B cell (primary cell): ENCODE results near the gene CPNE4. TPM values are rescaled to one million over a fixed set of nuclear protein-coding genes. Genes with fewer than 3 reads are reported as not detected.

Source experiments
- ATAC-seq: fragments of 200-7000 bp; cut with Tn5 transposase; one replicate; pipeline ENCODE4 v1.10.0; 2021; ENCODE audit warnings: low read depth, mild to moderate bottlenecking, moderate number of reproducible peaks, moderate library complexity
- CTCF ChIA-PET: fragments of 350-600 bp; sonication (Branson Sonifier 250); formaldehyde crosslinking; loops from one replicate; lab custom pipeline; 2021; ENCODE audit warnings: antibody characterized with exemption, inconsistent platforms; lab: Charles Lee
- POLR2A ChIA-PET: fragments of 350-600 bp; sonication (Branson Sonifier 250); formaldehyde crosslinking; loops from one replicate; lab custom pipeline; 2021; ENCODE audit warnings: antibody characterized with exemption; lab: Charles Lee
- DNase-seq: peaks from one replicate; pipeline ENCODE4 v3.0.0; 2013
- H2AFZ ChIP-seq: 2 replicates; pipeline ENCODE4 v1.6.1; 2012; ENCODE audit warnings: mild to moderate bottlenecking, low read depth, low read length; ENCODE audit not compliant: insufficient read depth, poor library complexity, severe bottlenecking
- H3K27ac ChIP-seq, 2 donors: 1 replicate in 1 of 2; 2 replicates in 1 of 2; pipeline ENCODE4 v1.5.1; 2012 to 2013; ENCODE audit warnings: low read length in 2 of 2, mild to moderate bottlenecking in 2 of 2, moderate library complexity in 1 of 2
- H3K27me3 ChIP-seq, 4 experiments: fragments of 200-600 bp in 1 of 4; sonication (generic) in 1 of 4; replicated peaks in 1 of 4; 1 replicate in 2 of 4; 2 replicates in 2 of 4; pipeline versions ENCODE4 v1.6.1 to v1.7.0; 2013 to 2016; ENCODE audit warnings: low read length in 3 of 4, mild to moderate bottlenecking in 2 of 4, mixed read lengths in 1 of 4, moderate library complexity in 1 of 4; ENCODE audit not compliant: insufficient read depth in 4 of 4, control insufficient read depth in 3 of 4; ENCODE audit errors: control extremely low read depth in 1 of 4
- H3K36me3 ChIP-seq, 2 experiments: replicated peaks in 1 of 2; 1 replicate in 1 of 2; 2 replicates in 1 of 2; pipeline versions ENCODE4 v1.6.1 to v1.7.1; 2013; ENCODE audit warnings: low read length in 1 of 2; ENCODE audit not compliant: insufficient read depth in 2 of 2, control insufficient read depth in 1 of 2; ENCODE audit errors: control extremely low read depth in 1 of 2, extremely low read depth in 1 of 2
- H3K4me1 ChIP-seq, 2 donors: fragments of 200-600 bp in 1 of 2; sonication (generic) in 1 of 2; 1 replicate in 1 of 2; 2 replicates in 1 of 2; pipeline versions ENCODE4 v1.5.1 to v1.6.1; 2013 to 2017; ENCODE audit warnings: low read length in 2 of 2; ENCODE audit not compliant: control insufficient read depth in 2 of 2, insufficient read depth in 2 of 2
- H3K4me2 ChIP-seq: replicated peaks from 2 replicates; pipeline ENCODE3; 2012; ENCODE audit warnings: mild to moderate bottlenecking, low read depth, low read length; ENCODE audit not compliant: poor library complexity, severe bottlenecking
- H3K4me3 ChIP-seq, 5 experiments: fragments of 200-600 bp in 1 of 5; sonication (generic) in 1 of 5; 1 replicate in 3 of 5; 2 replicates in 2 of 5; pipeline versions ENCODE4 v1.5.1 to v1.7.0; 2011 to 2016; ENCODE audit warnings: low read length in 4 of 5, mild to moderate bottlenecking in 4 of 5, low read depth in 2 of 5, control low read depth in 1 of 5, moderate library complexity in 1 of 5; ENCODE audit not compliant: insufficient read depth in 1 of 5; ENCODE audit errors: control extremely low read depth in 1 of 5, extremely low read depth in 1 of 5
- H3K79me2 ChIP-seq: fragments of 200-600 bp; sonication (generic); one replicate; pipeline ENCODE4 v1.6.0; 2016; ENCODE audit warnings: low read length; ENCODE audit not compliant: control insufficient read depth, insufficient read depth
- H3K9ac ChIP-seq: fragments of 200-600 bp; sonication (generic); 2 replicates; pipeline ENCODE4 v1.6.1; 2017; ENCODE audit warnings: mild to moderate bottlenecking, low read length, moderate library complexity
- H3K9me3 ChIP-seq, 3 donors: one replicate each; pipeline versions ENCODE4 v1.6.1 to v1.7.1; 2013; ENCODE audit warnings: low read length in 2 of 3; ENCODE audit not compliant: control insufficient read depth in 2 of 3, insufficient read depth in 1 of 3; ENCODE audit errors: control extremely low read depth in 1 of 3
- H4K20me1 ChIP-seq: 2 replicates; pipeline ENCODE4 v1.6.0; 2012; ENCODE audit warnings: mild to moderate bottlenecking, low read length; ENCODE audit not compliant: insufficient read depth, control insufficient read depth, poor library complexity, severe bottlenecking
- H3K27ac Mint-ChIP-seq: one replicate; pipeline ENCODE4 v1.8.0; 2021; ENCODE audit warnings: mixed read lengths
- H3K27me3 Mint-ChIP-seq: one replicate; pipeline ENCODE4 v1.8.0; 2021; ENCODE audit warnings: mixed read lengths
- H3K4me1 Mint-ChIP-seq: one replicate; pipeline ENCODE4 v1.8.0; 2021; ENCODE audit warnings: mixed read lengths
- H3K4me3 Mint-ChIP-seq: one replicate; pipeline ENCODE4 v1.8.0; 2021; ENCODE audit warnings: mixed read lengths
- H3K9me3 Mint-ChIP-seq: one replicate; pipeline ENCODE4 v1.8.0; 2022; ENCODE audit warnings: mixed read lengths; ENCODE audit not compliant: insufficient read depth
- EZH2 ChIP-seq: IDR thresholded peaks from 2 replicates; pipeline ENCODE4 v1.6.1; 2012; ENCODE audit warnings: borderline replicate concordance, low read depth, mild to moderate bottlenecking, moderate library complexity, low read length; ENCODE audit not compliant: insufficient read depth, poor library complexity, severe bottlenecking
- WGBS: methylation state at CpG from one replicate; pipeline ENCODE4 v1.1.5; 2013; ENCODE audit warnings: missing lambda C conversion rate; ENCODE audit not compliant: insufficient coverage; 5-methylcytosine and 5-hydroxymethylcytosine counted together
- intact Hi-C: fragments of 100-400 bp; cut with micrococcal nuclease; formaldehyde crosslinking; loops from one replicate; pipeline ENCODE4 v1.10.0; 2022
- polyA plus RNA-seq: library from polyadenylated mRNA; depleted of rRNA; stranded (reverse); fragments of >200 nt; gene quantifications from 2 replicates; pipeline ENCODE4 v1.2.3, GENCODE V29; 2012
- total RNA-seq, 2 donors: library from RNA; stranded (reverse); fragments of 120-200 nt in 1 of 2; gene quantifications; 1 replicate in 1 of 2; 2 replicates in 1 of 2; pipeline versions ENCODE4 v1.2.3 to v1.2.4, GENCODE V29; 2013 to 2022
- TF ChIP-seq, protein P1 (sequence below): fragments of 200-600 bp; IDR thresholded peaks from one replicate; pipeline ENCODE4 v1.8.0; 2022; ENCODE audit warnings: antibody characterized with exemption, mild to moderate bottlenecking

Gene CPNE4
- total and polyA plus RNA-seq, 2 donors (not counting 1 experiment from before 2014, with no cell fraction given), result not detected

DNA sequence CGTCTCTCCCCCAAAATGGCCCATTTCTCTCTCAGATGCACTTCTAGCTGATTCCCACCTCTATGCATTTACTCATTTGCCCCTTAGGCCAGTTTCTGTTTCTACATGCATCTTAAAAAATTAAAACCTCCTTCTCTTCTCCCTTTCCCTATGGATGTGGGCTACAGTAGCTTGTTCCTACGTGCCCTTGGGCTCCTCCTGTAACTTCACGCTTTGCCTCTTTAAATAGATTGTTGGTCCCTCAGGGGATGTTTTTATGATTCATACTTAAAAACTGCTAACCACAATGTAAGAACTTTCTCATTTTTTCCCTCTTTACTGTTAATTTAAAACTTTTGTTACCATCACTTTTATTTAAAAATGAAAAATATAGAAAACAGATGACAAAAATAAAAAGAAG lies 346.4 kb downstream of the CPNE4 start:
- no peak for ATAC-seq
- CTCF ChIA-PET, result no interaction called here
- no peak overlapping the region for H3K27ac ChIP-seq
- H3K4me1 ChIP-seq, result no peaks in the 10 kb centered on the region
- Mint-ChIP-seq H3K27ac (no peak overlapping the region), H3K27me3 (peaks cover 13% of the 10 kb centered on the region), H3K9me3 (no peaks in the 10 kb centered on the region), H3K4me3 (no peak overlapping the region), H3K4me1 (no peaks in the 10 kb centered on the region)
- no peak for TF ChIP-seq EZH2
- H3K4me2 ChIP-seq, result no peak overlapping the region
- whole genome bisulfite sequencing, result 82% methylated on average over 1 of the region's 3 CpGs
- no peaks in the 10 kb centered on the region for H3K27me3 ChIP-seq
- no peak for DNase-seq
- H3K36me3 ChIP-seq, result no peaks in the 10 kb centered on the region
- H3K79me2 ChIP-seq, result no peaks in the 10 kb centered on the region
- no peaks in the 10 kb centered on the region for H4K20me1 ChIP-seq
- no peak overlapping the region for H3K9ac ChIP-seq
- intact Hi-C loops, result no loop called here
- H3K4me3 ChIP-seq, result no peak overlapping the region
- POLR2A ChIA-PET, result no interaction called here
- no peak overlapping the region for H2AFZ ChIP-seq
- no peaks in the 10 kb centered on the region for H3K9me3 ChIP-seq

DNA sequence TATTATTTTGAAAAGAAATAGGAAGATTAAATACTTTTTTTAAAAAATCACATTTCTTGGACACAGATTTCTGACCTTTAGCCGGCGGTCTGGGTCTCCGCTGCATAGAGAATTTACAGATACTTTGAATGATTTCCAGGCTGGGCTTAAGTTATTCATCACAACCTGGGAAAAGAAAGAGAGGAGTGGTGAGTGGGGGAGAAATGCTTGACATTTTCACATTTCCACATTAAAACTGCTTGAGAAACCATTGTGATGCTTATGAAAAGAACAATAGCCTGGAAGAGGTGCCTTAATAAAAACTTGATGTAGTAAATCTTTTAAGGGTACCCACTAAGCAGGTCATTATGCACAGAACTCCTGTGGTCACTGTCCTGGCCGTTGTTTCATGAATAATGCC lies 365.2 kb downstream of the CPNE4 start:
- Histone ChIP-seq H3K27ac (no peak overlapping the region), H3K9me3 (no peaks in the 10 kb centered on the region), H3K4me2 (no peak overlapping the region), H2AFZ (no peak overlapping the region), H3K79me2 (no peaks in the 10 kb centered on the region), H3K9ac (no peak overlapping the region), H3K36me3 (no peaks in the 10 kb centered on the region), H4K20me1 (no peaks in the 10 kb centered on the region), H3K4me3 (no peak overlapping the region), H3K4me1 (no peaks in the 10 kb centered on the region), H3K27me3 (no peaks in the 10 kb centered on the region)
- Mint-ChIP-seq H3K4me1 (no peaks in the 10 kb centered on the region), H3K27me3 (no peaks in the 10 kb centered on the region), H3K9me3 (no peaks in the 10 kb centered on the region), H3K27ac (no peak overlapping the region), H3K4me3 (no peak overlapping the region)
- WGBS, result no CpG with 5 or more reads among the region's 4 CpGs
- DNase-seq (no peak), ATAC-seq (no peak)
- ChIA-PET POLR2A (no interaction called here), CTCF (no interaction called here)
- intact Hi-C loops, result no loop called here
- no peak for TF ChIP-seq EZH2
- TF ChIP-seq, protein P1, sequence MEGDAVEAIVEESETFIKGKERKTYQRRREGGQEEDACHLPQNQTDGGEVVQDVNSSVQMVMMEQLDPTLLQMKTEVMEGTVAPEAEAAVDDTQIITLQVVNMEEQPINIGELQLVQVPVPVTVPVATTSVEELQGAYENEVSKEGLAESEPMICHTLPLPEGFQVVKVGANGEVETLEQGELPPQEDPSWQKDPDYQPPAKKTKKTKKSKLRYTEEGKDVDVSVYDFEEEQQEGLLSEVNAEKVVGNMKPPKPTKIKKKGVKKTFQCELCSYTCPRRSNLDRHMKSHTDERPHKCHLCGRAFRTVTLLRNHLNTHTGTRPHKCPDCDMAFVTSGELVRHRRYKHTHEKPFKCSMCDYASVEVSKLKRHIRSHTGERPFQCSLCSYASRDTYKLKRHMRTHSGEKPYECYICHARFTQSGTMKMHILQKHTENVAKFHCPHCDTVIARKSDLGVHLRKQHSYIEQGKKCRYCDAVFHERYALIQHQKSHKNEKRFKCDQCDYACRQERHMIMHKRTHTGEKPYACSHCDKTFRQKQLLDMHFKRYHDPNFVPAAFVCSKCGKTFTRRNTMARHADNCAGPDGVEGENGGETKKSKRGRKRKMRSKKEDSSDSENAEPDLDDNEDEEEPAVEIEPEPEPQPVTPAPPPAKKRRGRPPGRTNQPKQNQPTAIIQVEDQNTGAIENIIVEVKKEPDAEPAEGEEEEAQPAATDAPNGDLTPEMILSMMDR, result no peak
